Measurements from ENCODE around the gene COMP.

COMP gene

GRCh38 chr19:18782559-18783225 is 8.4 kb downstream of the COMP start:
- DNase-seq (ENCODE audit: low read depth), result no peak

DNA sequence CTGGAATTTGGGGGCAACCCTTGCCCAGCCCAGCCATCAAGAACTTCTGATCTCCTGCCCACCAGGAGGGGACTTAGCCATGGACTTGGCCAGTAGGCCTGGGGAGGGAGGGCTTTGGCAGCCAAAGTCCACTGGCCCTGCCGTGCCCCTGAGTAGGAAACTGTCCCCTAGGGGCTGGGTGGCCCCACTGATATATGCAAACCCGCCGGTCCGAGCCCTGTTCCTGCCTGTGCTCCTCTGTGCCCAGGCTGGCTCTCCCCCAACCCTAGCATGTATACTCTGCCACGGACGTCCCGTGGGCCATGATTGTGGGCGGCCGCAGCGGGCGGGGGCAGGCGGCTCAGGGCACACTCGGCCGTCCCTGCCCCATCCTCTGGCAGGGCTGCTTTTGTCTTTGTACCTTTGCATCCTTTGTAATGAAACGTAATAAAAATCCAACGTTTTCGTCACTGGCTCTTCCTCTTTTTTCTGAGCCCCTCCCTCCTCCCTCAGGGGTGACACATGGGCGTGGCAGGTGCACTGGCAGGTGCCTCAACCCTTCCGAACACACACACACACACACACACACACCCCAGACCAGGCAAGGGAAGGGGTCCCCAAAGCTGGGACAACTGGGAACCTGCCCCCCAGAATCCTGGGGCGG is 9.1 kb downstream of the COMP start:
- DNase-seq (ENCODE audit: low read depth), result no peak

DNA sequence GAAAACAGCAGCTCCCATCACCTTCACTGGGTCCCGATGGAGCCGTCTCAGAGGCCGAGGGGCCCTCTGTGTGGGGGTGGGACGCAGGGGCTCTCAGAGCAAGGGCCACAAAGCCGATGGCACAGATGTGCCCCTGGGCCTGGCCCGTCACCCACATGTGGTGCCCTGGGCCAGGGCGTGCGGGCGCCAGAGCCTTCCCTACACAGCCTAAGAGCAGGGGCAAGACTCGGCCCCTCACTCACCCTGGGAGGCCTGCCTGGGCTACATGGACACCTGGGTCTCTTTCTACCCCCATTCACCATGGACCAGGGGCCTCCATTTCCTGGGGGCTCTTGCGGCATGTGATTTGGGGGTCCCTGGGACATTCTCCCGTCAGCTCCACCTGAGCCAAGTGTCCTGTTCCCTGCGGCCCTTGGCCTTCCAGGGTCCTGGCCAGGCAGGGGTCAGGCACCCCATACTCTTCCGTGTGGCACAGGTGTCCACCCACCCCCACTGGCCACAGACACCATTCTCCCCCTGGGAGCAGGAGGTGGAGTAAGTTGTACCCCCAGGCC is 10.0 kb downstream of the COMP start:
- no peak for DNase-seq (ENCODE audit: low read depth)

DNA sequence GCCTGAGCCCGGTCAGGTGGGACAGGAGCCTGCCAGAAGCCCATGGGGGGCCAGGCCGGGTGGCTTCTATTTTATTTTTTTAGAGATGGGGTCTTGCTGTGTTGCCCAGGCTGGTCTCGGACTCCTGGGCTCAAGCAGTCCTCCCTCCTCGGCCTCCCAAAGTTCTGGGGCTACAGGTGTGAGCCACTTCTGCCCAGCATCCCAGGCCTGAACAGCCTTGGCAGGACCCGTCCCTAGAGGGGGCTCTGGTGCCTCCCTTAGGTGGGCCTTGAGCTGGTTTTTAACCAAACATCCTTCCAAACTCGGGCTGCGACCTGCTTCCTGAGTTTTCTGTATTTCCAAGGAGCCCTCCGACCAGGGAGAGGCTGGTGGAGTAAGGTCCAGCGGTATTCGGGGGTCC is 10.5 kb downstream of the COMP start:
- no peak for DNase-seq (ENCODE audit: low read depth)

DNA sequence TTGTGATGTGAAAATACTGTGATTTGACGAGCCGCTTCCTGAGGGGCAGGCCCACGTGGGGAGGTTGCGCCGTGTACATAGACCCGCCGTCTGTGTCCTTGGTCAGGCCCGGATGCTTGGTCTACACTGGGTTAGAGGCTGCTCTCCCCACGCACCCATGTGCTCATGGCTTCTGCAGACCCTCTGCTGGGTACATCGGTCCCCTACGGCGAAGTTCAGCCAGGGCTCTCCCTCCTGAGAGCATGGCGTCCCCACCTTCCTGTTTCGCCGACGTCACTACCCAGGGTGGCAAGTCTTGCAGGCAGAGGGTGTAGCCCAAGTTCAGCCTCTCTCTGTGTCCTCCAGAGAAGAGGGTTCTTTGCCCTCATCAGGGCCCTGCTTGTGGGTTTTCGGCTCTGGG is 11.0 kb downstream of the COMP start:
- no peak for DNase-seq (ENCODE audit: low read depth)

- DNase-seq (ENCODE audit: low read depth), result no peak
Measured at GRCh38 chr19:18778826-18779495, 12.1 kb downstream of the COMP start.

DNA sequence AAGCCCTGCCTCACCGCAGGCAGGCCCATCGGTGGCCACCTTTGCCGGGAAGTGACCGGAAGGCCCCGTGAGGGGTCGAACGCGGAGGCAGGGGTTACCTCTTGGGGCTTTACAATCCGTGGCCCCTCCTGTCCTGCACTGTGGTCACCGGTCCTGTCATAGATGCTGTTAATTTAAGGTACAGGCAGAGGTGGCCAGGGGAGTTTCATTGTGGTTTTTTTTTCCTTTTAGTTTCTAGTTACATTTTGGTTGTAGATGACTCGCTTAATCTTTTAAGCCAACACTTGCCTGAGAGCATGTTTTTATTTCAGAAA is 13.1 kb downstream of the COMP start:
- DNase-seq (ENCODE audit: low read depth), result no peak

GRCh38 chr19:18777301-18778075 is 13.6 kb downstream of the COMP start:
- DNase-seq (ENCODE audit: low read depth), result no peak

- no peak for DNase-seq (ENCODE audit: low read depth)
Measured at GRCh38 chr19:18776736-18777135, 14.4 kb downstream of the COMP start.

DNA sequence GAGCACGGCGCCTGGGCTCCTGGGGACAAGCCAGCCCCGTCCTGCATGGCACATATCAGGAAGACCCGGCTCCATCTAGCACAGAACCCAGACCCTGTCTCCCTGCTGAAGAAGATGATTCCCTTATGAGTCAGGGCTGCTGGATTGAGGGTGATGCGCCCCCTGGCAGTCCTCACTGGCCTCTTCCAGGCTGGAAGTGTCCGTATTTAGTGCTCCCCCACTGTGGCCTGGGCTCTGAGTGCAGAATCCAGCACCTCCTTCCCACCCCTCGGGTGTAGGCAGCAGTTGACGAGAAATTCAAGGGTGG is 14.9 kb downstream of the COMP start:
- DNase-seq (ENCODE audit: low read depth), result no peak

- no peak for DNase-seq (ENCODE audit: low read depth)
Measured at GRCh38 chr19:18775586-18776287, 15.4 kb downstream of the COMP start.

DNA sequence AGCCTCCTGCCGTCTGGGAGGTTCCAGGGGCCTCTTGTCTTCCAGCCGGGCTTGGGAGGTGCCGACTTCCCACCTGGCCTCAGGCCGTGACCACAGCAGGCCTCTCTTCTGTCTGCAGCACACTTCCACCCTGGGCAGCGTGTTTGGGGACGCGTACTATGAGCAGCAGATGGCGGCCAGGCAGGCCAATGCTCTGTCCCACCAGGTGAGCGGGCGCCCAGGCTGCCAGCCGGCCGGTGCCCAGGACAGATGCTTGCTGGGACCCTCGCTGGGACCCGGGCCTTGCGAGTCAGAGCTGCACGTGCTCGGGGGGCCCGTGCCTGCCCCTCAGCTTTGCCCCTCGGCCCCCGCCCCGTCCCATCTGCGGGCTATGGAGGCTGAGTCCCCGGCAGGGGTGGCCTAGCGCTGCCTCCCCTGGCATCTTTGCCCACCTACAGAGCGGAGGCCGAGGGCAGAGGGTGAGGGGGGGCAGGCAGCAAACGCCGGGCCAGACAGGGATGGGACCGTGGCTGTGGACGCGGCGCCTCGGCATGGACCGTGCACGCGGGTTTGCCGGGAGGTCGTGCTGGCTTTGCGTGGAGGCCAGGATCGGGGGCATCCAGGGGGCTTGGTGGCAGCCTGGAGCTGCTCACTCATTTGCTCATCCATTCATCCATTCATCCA is 16.2 kb downstream of the COMP start:
- no peak for DNase-seq (ENCODE audit: low read depth)

- no peak for DNase-seq (ENCODE audit: low read depth)
Measured at GRCh38 chr19:18774107-18774506, 17.0 kb downstream of the COMP start.

DNA sequence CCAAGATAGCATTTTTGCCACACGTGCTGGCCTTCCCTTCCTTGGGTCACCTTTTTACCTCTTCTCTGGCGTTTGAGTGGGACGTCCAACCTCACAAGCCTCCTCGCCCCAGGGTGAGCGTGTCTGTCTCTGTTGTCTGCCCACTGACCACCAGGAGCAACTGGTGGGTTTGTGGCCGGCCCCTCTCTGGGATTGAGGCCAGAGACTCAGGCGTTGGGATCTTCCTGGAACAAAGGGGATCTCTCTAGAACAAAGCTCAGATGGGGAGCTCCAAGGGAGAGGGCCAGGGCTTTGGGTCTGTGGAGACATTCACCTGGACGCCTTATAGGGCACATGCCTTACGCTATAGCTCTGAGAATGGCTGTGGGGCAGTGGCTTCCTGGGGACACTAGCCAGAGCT is 17.4 kb downstream of the COMP start:
- DNase-seq (ENCODE audit: low read depth), result no peak

- no peak for DNase-seq (ENCODE audit: low read depth)
Measured at GRCh38 chr19:18772620-18773587, 18.2 kb downstream of the COMP start.

DNA sequence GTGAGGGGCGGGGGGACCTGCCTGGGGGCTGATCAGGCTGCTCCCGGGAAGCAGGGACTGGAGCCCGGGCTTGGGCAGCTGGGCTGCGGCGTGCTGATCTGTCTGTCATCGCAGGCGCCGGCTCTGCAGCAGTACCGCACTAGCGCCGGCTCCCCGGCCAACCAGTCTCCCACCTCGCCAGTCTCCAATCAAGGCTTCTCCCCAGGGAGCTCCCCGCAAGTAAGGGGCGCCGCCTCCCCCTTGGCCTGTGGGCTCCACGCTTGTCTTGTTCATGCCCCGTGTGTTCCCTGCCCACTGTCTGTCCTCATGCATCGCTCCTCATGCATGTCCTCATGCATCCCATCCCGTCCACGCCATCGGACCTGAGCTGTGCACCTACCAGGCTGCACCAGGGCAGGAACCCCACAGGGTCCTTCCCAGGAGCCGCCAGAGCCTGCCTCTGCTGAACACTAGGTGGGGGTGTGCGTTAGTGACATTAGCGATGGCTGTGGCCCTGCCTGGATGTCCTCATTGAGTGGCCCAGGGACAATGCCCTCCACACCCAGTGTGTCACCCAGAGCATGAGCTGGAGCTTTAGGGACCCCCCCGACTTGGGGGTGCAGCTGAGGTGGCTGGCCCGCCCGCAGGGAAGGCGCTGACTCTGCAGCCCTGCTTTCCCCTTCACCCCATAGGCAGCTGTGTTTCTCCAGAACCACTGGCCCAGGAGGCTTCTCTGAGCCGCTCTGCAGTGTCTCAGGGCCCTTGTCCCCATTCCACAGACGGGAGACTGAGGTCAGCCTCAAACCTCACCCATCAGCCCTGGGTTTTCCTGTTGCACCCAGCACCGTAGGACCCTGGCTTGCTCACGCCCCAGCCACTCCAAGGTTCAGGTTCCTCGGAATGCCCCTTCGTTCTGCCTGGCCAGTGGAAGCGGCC is 19.5 kb downstream of the COMP start:
- no peak for DNase-seq (ENCODE audit: low read depth)

- no peak for DNase-seq (ENCODE audit: low read depth)
Measured at GRCh38 chr19:18770663-18771327, 20.3 kb downstream of the COMP start.

- DNase-seq (ENCODE audit: low read depth), result no peak
Measured at GRCh38 chr19:18769989-18770528, 21.0 kb downstream of the COMP start.
